ENCODE results near the gene COX8A.

COX8A gene

DNA sequence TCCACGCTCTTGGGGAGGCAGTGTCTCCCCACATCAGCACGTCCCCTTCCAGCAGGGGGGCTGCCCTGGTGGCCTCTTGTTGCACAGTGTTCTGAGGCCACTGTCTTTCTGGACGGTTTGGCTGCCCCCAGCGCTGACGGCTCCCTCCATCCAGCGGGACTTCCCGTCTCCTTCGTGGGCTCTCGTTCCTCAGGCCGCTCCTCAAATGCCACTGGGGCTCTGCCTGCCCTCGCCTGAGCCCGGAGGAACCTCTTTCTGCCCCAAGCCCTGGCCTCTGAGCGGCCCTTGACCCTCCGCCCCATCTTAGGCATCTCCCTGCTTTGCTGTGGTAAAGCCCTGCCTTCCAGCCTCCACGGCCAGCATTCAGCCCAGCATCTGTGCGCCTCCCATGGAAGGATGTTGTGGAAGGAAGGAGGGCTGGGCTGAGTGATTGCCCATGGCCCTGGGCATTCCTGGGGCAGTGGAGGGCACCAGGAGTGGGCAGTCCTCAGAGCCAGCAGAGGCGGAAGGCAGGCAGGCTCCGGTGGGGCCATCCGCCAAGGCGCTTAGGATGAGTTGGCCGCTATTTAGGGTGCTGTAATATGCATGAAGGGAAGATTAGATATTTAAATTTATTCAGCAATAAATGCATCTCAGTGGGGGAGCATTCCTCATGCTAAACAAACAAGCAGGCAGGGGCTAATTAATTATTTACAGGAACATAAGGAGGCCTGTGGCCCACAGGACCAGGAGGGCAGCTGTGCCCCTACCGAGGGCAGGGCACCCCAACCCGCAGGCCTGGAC, 29.6 kb downstream of the COX8A start:
- no peak for DNase-seq (ENCODE audit: low read depth)

DNA sequence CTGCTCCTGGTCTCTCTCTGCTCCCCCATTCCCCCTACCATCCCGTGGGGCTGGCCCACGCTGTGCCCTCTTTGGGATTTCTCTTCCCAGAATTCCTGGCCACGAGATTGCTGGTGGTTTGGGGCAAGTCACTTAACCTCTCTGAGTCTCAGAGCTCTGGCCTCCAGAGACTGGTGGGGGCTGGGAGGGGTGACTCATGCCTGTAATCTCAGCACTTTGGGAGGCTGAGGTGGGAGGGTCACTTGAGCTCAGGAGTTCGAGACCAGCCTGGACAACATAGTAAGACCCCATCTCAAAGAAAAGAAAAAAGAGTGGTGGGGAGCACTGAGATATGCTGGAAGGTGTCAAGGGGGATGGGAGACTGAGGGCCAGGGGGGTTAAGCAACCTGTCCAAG, 30.2 kb downstream of the COX8A start:
- no peak for DNase-seq (ENCODE audit: low read depth)

DNA sequence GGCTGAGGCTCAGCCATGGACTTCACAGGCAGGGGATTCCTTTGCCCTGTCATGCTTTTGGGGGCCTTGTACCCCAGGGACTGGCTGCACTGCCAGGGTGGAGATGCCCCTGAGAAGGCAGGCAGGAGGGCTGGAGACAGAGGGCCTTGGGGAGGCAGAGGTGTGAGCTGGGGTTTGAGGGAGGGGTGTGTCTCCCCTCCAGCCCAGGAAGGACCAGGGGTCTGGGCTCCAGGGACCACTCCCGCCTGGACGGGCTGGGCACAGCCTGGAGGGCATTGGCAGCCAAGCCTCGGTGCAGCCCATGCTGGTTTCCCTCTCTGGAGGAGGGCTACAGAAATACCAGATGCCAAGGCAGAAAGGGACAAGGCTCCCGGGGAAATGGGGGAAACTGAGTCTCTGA, 31.3 kb downstream of the COX8A start:
- DNase-seq (ENCODE audit: low read depth), result no peak

DNA sequence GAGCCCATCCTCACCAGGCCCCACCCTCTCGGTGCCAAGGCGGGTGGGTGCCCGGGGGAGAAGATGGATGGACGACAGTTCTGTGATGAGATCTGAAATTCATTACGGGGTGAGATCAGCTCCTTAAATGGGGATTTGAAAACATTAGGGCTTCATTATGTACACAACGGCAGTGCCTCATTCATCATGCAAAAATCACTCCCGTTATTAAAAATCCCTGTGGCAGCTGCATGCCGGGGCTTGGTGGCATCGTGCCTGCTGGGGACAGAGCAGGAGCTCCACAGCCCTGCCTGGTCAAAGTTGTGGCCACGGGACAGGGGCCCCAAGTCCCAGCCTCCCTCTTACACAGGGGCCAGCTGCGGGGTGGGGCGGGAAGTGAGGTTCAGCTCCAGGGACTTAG, 32.0 kb downstream of the COX8A start:
- no peak for DNase-seq (ENCODE audit: low read depth)

DNA sequence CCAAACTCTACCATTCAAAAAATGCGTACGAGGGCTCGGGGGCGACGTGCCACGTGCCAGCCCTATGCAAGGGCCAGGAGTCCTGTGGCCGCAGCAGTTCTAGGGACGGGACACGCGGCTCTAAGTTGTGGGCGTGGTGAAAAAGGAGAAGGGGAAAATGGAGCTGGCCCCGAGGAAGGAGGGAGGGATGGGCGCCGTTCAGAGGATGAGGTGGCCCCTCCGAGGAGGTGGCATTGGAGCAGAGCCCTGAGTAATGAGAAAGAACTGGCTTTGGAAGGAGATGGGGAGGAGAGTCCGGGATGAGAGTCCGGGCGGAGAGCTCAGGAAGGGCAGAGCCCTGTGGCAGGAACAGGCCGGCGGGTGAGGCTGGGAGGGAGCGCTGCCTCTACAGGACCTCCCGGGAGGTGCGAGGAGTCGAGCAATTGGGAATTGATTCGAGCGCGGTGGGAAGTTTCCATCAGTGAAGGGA, 32.8 kb downstream of the COX8A start:
- no peak for DNase-seq (ENCODE audit: low read depth)

DNA sequence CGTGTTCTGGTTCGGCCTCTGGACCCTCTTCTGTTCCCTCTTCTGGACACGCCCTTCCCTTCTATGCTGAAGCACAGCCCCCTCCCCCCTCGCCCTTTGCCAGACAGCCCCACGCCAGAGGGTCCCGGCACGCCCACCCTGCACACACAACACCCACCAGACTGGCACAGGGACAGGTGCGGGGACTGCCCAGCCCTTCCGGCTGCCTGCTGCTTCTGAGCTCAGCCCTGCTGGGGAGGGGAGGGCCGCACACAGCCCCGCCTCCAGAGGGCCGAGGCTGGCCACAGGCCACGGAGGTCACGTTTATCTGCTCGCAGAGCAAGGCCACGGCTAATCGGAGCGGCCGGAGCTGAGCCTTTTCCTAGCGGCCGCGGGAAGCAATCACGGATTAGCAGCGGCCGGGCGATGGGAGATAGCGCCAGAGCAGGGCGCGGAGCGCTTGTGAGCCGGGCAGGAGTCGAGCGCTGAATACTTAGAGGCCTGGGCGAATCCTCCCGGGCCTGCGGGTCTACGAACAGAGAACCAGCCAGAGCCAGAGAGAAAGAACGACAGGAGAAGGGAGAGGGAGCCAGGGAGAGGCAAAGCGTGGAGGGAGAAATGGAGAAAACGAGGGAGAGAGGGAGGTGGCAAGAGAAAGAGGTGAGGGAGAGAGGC, 33.3 kb downstream of the COX8A start:
- DNase-seq (ENCODE audit: low read depth), result no peak

DNA sequence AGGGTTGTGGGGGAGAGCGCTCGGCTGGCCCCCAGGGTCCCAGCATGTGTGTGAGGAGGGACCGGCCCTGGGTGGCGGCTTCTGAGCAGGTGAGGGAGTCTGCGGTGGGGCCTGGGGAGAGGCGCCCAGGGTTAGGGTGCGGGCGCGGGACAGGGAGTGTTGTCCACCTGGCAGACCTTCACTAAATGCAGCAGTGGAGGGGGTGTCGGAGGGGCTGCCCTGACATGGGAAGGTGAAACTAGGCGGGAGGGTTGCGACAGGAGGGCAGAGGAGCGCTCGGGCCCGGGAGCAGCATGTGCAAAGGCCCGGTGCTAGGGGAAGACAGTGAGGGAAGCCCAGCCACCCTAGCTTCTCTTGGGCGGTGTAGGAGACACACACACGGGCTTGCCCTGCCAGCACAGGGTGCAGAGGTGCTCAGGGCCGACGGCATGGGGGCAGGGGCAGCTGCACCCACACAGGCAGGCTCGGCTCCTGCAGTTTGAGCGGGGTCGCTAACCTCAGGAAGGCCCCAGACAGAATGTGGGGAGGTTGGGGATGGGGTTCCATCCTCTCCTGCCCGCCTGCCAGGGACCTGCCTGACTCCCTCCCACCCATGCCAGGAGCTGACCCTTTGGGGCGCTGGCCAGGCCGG, 34.0 kb downstream of the COX8A start:
- DNase-seq (ENCODE audit: low read depth), result no peak

DNA sequence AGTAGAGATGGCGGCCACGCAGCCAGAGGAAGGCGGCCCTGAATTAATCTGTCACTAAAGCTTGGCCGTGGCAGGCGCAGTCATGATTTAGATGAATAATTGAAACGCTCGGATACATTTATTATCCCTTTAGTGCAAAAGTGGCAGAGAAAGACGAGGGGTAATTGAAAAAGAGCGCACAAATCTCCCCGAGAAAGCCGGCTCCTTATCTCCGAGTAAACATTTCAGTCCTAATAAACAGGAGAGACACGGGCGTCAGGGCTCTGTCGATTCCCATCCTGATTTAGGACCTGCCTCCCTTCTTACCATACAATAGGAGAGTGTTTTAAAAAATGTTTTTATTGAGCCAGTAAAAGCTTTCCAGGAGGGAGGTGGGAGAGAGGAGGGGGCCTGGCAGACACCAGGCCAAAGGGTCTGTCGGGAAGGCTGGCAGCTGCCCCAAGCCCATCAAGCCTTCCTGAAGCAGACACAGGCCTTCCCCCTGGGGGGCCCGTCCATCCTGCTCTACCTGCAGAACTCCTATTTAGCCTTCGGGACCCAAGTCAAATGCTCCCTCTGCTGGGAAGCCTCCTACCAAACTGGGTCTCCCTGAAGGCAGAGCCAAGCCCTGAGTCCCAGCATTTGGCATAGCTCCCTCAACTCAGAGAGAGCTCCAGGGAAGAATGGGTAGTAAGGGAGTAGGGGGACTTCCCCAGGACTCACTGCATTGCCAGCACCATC, 34.7 kb downstream of the COX8A start:
- DNase-seq (ENCODE audit: low read depth), result no peak

DNA sequence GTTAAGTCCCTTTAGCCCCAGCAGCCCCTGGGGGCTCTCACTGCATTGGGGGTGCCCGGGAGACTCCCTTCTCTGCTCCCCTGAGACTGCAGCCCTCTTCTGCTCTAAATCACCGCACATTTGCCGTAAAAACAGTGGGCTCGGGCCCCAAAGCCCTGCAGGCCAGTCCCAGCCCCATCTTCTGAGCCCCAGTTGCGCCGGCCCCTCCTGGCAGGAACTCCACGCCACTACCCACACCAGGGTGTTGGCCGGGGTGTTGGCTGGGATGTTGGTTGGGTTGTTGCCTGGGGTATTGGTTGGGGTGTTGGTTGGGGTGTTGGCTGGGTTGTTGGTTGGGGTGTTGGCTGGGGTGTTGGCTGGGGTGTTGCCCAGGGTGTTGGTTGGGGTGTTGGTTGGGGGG, 35.3 kb downstream of the COX8A start:
- no peak for DNase-seq (ENCODE audit: low read depth)

DNA sequence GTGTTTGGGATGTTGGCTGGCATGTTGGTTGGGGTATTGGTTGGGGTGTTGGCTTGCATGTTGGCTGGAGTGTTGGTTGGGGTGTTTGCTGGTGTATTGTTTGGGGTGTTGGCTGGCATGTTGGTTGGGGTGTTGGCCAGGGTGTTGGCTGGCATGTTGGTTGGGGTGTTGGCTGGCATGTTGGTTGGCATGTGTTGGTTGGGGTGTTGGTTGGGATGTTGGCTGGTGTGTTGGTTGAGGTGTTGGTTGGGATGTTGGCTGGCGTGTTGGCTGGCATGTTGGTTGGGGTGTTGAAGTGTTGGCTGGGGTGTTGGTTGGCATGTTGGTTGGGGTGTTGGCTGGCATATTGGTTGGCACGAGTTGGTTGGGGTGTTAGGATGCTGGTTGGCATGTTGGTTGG, 36.4 kb downstream of the COX8A start:
- DNase-seq (ENCODE audit: low read depth), result no peak

DNA sequence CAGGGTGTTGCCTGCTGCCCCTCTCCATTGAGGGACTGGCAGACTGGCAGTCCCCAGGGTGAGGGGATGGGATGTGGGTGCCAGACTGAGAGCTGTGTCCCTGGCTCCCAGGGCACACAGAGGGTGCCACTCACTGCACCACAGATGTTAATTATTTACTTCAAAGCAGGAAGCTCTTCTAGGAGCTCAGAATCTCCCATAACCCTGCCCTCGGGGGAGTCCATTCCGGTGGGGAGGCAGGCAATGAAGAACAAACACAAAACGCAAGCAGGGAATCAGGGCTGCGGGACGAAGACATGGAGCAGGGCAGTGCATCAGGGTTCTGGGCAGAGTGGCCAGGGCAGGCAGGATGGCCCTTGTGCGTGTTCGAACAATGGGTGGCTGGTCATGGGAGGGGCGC, 37.0 kb downstream of the COX8A start:
- DNase-seq (ENCODE audit: low read depth), result no peak

DNA sequence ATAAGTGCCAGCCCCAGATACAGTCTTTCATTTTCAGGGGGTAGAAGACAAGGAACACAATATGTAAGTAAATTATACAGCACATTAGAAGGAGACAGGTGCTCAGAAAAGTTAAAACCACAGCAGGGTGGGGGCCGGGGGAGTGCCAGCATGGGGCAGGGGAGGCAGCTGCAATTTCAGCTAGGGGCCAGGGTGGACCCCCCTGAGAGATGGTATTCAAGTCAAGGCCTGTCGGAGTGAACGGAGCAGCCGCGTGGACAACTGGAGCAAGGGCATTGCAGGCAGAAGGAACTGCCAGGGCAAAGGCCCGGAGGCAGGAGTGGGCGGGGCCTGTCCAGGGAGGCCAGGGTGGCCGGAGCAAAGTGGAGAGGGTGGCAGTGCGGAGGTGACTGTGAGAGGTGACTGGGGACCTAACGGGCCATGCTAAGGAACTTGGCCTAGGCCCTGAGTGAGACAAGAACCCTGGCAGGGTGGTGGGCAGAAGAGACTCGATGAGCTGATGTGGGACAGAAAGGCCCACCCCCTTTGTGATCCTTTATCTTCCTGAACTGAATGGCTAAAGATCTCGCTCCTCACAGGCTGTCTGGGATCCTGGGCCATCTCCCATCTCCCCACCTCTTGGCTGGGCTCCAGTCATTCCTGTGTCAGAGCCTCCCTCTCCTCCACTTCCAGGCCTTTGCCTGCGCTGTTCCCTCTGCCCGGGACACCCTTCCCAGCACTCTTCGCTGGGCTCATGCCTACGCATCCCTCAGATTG, 38.9 kb downstream of the COX8A start:
- DNase-seq (ENCODE audit: low read depth), result no peak

DNA sequence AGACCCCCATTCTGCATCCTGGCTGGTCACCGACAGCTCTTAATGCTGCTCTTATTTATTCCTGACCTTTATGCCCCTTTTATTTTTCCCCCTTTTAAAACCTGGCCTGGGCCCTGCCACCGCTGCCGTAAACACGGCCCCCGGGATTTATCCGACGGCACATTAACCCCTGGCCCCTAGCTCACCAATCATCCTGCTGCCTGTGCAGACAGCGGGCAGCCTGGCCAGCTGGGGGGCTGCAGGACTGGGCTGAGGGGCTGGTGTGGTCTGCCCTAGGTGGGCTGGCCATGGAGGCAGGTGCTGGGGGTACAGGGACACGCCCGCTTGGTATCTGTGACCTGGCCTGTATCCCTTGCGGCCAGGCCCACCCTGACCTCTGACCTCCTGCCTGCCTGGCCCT, 39.9 kb downstream of the COX8A start:
- DNase-seq (ENCODE audit: low read depth), result no peak

DNA sequence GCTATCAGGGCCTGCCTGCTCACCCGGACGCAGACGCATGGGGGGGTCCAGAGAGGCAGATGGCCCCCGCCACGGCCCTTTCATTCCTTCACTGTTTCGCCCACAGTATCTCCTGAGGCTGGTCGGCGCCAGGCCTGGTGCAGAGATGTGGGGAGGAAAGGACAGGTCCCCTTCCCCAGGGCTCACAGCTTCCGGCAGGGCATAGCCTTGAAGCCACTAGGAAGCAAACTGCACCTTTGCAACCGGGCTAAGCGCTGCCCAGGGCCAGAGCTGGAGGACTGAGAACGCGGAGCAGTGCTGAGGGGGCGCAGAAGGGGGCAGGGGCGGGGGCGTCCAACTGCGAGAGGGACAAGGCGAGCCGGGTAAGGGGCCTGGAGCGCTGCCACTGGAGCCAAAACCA, 41.1 kb downstream of the COX8A start:
- DNase-seq (ENCODE audit: low read depth), result no peak

DNA sequence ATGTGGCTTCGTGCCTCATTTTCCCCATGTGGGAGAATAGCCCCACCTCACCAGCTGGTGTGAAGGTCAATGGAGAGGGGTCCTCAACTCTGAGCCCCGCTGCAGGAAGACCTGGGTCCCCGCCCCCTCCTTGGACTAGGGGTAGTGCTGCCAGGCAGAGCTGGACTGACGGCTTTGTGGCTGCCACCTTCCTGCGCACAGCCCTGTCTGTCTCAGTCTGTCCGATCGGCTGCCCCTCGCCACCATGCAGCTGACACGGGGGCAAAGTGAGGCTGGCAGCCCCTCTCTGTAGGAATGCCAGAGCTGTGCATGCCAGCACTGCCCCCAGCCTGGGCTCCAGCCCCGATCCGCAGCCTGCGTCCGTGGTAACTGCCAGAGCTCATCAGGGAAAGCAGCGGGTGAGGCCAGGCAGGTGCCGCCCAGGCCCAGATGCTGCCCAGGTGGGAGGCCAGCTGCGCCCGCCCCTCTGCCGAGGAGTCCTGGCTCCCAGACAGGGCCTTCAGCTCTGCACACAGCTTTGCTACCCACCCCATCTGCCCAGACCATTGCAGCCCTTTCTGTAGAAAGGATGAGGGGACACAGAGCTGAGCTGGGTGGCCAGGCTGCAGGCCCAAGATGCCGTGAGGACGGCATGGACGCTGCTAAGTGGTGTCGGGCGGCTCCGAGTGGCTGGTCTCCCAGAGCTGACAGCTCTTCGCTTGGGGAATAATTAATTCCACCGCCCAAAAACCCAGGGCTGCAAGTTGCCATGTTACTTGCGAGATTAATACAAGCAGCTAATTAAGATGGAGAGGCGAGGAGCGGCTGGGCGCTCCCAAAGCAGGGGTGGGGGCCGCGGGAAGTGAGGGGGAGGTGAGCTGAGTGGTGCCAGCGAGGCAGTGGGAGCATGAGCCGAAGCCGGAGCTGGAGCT, 41.8 kb downstream of the COX8A start:
- no peak for DNase-seq (ENCODE audit: low read depth)

DNA sequence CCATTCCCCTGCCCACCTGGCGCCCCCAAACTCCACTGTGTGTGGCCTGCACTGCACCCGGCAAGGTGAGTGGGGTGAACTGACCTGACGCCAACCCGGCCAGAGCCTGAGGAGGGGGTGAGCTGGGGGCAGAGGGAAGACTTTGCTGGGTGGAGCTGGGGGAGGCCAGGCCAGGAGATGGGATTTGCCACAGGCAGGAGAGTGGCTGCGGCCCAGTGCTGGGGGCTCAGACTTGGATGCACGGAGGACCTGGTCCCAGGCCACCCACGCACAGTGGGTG, 43.5 kb downstream of the COX8A start:
- no peak for DNase-seq (ENCODE audit: low read depth)

DNA sequence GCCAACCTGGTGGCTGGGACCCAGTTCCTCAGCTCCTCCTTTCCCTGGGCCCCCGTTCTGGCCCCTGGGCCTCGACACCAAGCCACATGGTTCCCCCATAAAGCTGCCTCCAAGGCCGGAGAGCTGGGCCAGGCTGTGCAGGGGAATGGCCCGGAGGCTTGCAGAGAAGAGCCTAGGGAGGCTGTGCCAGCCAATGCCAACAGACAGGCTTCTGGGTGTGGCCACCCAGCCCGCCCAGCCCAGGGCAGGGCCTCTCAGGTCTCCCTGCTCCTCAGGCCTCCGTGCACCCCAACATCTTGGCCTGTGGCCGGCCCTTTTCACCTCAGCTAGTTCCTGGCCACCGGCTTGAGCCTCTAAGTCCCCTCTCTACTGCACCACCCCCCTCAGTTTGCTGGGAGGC, 43.9 kb downstream of the COX8A start:
- no peak for DNase-seq (ENCODE audit: low read depth)

DNA sequence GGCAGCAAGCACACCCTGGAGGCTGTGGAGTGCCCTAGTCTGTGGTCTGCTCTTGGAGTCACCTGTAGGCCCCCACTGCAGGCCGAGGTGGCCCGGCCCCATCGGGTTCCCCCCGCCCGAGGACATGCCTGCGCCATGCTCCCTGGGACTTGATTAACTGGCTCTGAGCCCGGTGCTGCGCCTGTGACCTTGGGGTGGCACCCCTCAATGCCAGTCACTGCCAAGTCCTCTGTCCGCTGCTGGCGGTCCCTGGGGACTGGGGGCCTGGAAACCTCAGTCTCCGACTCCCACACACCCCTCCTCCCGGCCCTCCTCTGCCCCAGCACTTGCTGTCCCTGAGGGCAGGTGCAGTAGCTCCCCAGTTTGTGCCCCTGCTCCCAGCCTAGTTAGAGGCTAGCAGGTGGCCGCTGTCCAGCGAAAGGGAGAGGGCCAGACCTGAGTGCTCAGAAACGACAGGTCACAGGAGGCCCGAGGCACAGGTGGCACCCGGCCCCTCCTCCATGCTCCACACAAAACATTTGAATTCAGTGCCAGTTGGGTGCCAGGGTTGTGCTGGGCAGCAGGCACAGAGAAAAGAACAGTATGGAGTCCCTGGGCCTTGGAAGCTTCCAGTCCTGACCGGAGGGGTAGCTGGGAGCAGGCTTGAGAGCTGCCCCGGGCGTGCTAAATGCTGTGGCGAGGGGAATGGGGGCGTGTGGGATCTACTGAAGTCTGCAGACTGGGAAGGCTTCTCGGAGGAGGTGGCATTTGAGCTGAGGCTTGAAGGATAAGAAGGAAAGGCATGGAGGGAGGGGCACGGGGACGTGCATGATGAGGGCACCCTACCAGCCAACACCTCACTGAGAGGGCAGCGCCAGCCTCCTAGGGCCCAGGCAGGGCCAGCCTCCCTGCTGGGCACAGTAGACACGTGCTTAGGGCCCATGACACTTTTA, 45.0 kb downstream of the COX8A start:
- DNase-seq (ENCODE audit: low read depth), result no peak

DNA sequence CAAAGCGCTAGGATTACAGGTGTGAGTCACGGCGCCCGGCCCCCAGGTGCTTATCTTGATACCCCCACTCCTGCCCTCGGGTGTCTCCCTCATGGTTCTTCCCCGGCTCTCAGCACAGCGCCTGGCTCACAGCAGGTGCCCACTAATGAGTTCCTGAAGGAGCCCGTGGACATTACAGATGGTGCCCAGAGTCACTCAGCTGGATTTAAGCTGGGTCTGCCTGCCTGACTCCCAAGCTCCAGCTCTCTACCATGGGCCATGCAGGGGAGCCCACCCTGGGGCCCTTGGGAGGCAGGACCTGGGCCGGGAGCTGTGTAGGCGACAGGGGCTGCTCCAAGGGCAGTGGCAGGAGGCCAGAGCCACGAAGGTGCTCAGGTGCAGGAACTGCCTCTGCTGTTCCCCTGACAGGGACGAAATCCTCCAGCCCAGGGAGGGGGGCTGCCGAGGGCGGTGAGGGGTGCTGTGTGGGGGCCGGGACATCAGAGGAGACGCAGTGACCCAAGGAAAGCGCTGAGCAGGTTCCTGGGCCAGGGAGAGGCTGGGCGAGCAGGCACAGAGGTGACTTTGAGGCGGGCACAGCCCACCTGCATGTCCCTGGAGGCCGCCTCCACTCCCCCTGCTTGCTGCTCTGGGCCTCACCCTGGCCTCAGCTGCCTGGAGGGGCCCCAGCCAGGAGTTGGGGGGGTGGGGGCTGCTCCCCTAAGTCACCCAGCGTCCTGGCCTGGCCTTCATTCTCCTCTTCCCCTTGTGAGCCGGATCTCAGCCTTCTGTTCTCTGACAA, 46.7 kb downstream of the COX8A start:
- no peak for DNase-seq (ENCODE audit: low read depth)
